Epithelial cell of proximal tubule (primary cell): ENCODE data around the gene EML6. TPM values are rescaled to one million over a fixed set of nuclear protein-coding genes. Genes with fewer than 3 reads are reported as not detected.

Source experiments
- DNase-seq: peaks from one replicate; pipeline ENCODE4 v3.0.0-alpha.2; 2011; ENCODE audit warnings: low read depth
- H3K4me3 ChIP-seq: 2 replicates; pipeline ENCODE4 v1.5.1; 2011; ENCODE audit warnings: low read depth, mild to moderate bottlenecking, low read length
- total RNA-seq: library from RNA; depleted of rRNA; stranded (reverse); fragments of >200 nt; gene quantifications from 2 replicates; pipeline ENCODE4 v1.2.3, GENCODE V29; 2015
- TF ChIP-seq, protein P1 (sequence below): conservative IDR thresholded peaks from 2 replicates; pipeline ENCODE4 v1.5.1; 2012; ENCODE audit warnings: low read depth, mild to moderate bottlenecking, low read length

EML6 gene
- total RNA-seq, 1 donor from 2014 or later: 3.7 TPM

DNA sequence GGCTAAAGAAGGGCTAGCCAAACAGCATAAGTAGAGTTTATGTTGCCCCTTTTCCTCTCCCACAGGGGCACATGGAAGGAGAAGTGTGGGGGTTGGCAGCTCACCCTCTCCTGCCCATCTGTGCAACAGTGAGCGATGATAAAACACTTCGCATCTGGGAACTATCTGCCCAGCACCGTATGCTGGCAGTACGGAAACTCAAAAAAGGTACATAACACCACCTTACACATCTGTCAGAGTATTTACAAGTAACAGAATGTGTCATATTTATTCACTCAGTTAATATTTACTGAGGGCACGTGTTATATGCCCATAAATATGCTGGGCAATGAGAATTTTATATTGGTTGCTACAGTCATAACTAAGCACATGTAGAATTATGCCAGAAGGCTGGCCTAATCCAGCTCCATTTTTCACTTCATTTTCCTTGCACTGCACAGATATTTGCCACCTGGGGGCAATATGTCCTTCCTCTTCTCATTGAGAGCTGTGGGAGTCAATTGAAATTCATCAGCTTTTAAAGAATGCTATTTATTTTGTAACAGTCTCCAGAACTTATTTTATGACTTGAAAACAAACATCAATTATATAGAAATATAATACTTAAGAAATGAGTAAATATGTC lies 176.2 kb downstream of the EML6 start:
- TF ChIP-seq, protein P1, sequence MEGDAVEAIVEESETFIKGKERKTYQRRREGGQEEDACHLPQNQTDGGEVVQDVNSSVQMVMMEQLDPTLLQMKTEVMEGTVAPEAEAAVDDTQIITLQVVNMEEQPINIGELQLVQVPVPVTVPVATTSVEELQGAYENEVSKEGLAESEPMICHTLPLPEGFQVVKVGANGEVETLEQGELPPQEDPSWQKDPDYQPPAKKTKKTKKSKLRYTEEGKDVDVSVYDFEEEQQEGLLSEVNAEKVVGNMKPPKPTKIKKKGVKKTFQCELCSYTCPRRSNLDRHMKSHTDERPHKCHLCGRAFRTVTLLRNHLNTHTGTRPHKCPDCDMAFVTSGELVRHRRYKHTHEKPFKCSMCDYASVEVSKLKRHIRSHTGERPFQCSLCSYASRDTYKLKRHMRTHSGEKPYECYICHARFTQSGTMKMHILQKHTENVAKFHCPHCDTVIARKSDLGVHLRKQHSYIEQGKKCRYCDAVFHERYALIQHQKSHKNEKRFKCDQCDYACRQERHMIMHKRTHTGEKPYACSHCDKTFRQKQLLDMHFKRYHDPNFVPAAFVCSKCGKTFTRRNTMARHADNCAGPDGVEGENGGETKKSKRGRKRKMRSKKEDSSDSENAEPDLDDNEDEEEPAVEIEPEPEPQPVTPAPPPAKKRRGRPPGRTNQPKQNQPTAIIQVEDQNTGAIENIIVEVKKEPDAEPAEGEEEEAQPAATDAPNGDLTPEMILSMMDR: peak; percentile 84
- no peak overlapping the region for H3K4me3 ChIP-seq
- DNase-seq: no peak

GRCh38 chr2:54901224-54901986 lies 177.9 kb downstream of the EML6 start:
- DNase-seq: no peak

GRCh38 chr2:54902763-54903162 lies 179.3 kb downstream of the EML6 start:
- no peak for DNase-seq
- TF ChIP-seq, protein P1: no peak
- H3K4me3 ChIP-seq: no peak overlapping the region

More at GRCh38 chr2:54901224-54901986, 177.9 kb downstream of the EML6 start:
- TF ChIP-seq, protein P1: no peak
- H3K4me3 ChIP-seq: no peak overlapping the region

- peak; percentile 88 for DNase-seq
- TF ChIP-seq, protein P1: no peak
- no peak overlapping the region for H3K4me3 ChIP-seq
Measured at GRCh38 chr2:54903736-54904554, 180.5 kb downstream of the EML6 start.

- no peak overlapping the region for H3K4me3 ChIP-seq
- no peak for DNase-seq
- TF ChIP-seq, protein P1: no peak
Measured at GRCh38 chr2:54904836-54905235, 181.4 kb downstream of the EML6 start.

GRCh38 chr2:54906716-54907115 lies 183.3 kb downstream of the EML6 start:
- no peak overlapping the region for H3K4me3 ChIP-seq
- TF ChIP-seq, protein P1: no peak
- no peak for DNase-seq
